HepG2 (cell line): ENCODE measurements around the gene RBBP8.

ENCODE experiments used
- BRCA1 ChIP-seq: sonication (generic); formaldehyde crosslinking; IDR thresholded peaks from 2 replicates; pipeline ENCODE4 v1.4.0; 2020; ENCODE audit warnings: missing genetic modification reagents
- EP300 ChIP-seq, 3 experiments: sonication (generic) in 1 of 3; formaldehyde crosslinking in 1 of 3; IDR thresholded peaks; 2 replicates each; pipeline versions ENCODE4 v1.5.1 to v1.6.1; 2011 to 2020; ENCODE audit warnings: low read depth in 2 of 3, low read length in 2 of 3, borderline replicate concordance in 1 of 3, improper control_type of control experiment in 1 of 3, mild to moderate bottlenecking in 1 of 3, missing genetic modification reagents in 1 of 3, moderate library complexity in 1 of 3
- EZH2 ChIP-seq: conservative IDR thresholded peaks from 2 replicates; pipeline ENCODE4 v1.6.1; 2012; ENCODE audit warnings: mild to moderate bottlenecking, low read depth, low read length, moderate library complexity
- FOXM1 ChIP-seq: sonication (generic); formaldehyde crosslinking; IDR thresholded peaks from 2 replicates; pipeline ENCODE4 v1.5.0; 2020; ENCODE audit warnings: missing genetic modification reagents
- MYC ChIP-seq: sonication (generic); formaldehyde crosslinking; IDR thresholded peaks from 2 replicates; pipeline ENCODE4 v1.9.0; 2021; ENCODE audit warnings: missing genetic modification reagents, borderline replicate concordance
- NCOA2 ChIP-seq: sonication (generic); formaldehyde crosslinking; IDR thresholded peaks from 2 replicates; pipeline ENCODE4 v1.8.0; 2022; ENCODE audit warnings: inconsistent platforms
- PCBP2 ChIP-seq: fragments of 200-400 bp; formaldehyde crosslinking; optimal IDR thresholded peaks from 2 replicates; pipeline ENCODE3; 2018; ENCODE audit warnings: low read length, low read depth; ENCODE audit not compliant: poor library complexity, severe bottlenecking
- POLR2A ChIP-seq, 2 experiments: IDR thresholded peaks; 2 replicates each; pipeline ENCODE4 v1.6.1; 2011; ENCODE audit warnings: low read depth in 2 of 2, low read length in 2 of 2, mild to moderate bottlenecking in 1 of 2, moderate library complexity in 1 of 2; ENCODE audit not compliant: insufficient read depth in 1 of 2
- SNRNP70 ChIP-seq: fragments of 200-400 bp; formaldehyde crosslinking; IDR thresholded peaks from 2 replicates; pipeline ENCODE4 v1.6.1; 2017; ENCODE audit warnings: mild to moderate bottlenecking, low read depth, low read length, moderate library complexity
- ZFP82 ChIP-seq: sonication (generic); formaldehyde crosslinking; IDR thresholded peaks from 2 replicates; pipeline ENCODE4 v1.5.1; 2020; ENCODE audit warnings: mild to moderate bottlenecking, missing genetic modification reagents, borderline replicate concordance
- TF ChIP-seq, protein P1 (sequence below): sonication (generic); formaldehyde crosslinking; conservative IDR thresholded peaks from 2 replicates; pipeline ENCODE4 v1.5.0; 2020; ENCODE audit warnings: missing genetic modification reagents
- TF ChIP-seq, protein P2 (sequence below): IDR thresholded peaks from 2 replicates; pipeline ENCODE4 v1.6.1; 2018; ENCODE audit warnings: missing genetic modification reagents
- TF ChIP-seq, protein P3 (sequence below): sonication (generic); formaldehyde crosslinking; IDR thresholded peaks from 2 replicates; pipeline ENCODE4 v1.5.0; 2020; ENCODE audit warnings: missing genetic modification reagents

DNA sequence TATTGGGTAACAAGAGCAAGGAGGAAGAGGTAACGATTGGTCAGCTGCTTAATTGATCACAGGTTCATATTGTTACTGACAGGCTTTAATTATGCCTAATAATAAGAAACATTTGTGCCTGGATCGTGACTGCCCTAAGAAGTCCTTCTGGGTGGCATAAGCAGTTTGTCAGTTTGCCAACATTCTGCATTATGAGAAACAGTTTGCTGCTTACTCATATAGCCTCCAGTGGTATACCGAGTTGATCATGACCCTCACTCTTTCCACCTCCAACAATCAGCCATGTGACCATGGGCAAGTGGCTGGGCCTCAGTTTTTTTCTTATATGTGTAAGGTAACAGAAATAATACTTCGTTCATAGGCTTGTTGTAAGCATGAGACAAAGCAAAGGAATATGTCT, 105.6 kb downstream of the RBBP8 start:
- no peak for TF ChIP-seq EP300 (IDR thresholded peaks at IDR 0.05; ENCODE audit: low read depth in 2 of 2, low read length in 2 of 2)
- TF ChIP-seq EP300 (CRISPR knock-in tag; IDR thresholded peaks at IDR 0.05; ENCODE audit: borderline replicate concordance) = no peak
- no peak for TF ChIP-seq PCBP2
- TF ChIP-seq, protein P1, sequence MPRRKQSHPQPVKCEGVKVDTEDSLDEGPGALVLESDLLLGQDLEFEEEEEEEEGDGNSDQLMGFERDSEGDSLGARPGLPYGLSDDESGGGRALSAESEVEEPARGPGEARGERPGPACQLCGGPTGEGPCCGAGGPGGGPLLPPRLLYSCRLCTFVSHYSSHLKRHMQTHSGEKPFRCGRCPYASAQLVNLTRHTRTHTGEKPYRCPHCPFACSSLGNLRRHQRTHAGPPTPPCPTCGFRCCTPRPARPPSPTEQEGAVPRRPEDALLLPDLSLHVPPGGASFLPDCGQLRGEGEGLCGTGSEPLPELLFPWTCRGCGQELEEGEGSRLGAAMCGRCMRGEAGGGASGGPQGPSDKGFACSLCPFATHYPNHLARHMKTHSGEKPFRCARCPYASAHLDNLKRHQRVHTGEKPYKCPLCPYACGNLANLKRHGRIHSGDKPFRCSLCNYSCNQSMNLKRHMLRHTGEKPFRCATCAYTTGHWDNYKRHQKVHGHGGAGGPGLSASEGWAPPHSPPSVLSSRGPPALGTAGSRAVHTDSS (CRISPR knock-in tag) = no peak
- no peak for TF ChIP-seq SNRNP70
- TF ChIP-seq, protein P2, sequence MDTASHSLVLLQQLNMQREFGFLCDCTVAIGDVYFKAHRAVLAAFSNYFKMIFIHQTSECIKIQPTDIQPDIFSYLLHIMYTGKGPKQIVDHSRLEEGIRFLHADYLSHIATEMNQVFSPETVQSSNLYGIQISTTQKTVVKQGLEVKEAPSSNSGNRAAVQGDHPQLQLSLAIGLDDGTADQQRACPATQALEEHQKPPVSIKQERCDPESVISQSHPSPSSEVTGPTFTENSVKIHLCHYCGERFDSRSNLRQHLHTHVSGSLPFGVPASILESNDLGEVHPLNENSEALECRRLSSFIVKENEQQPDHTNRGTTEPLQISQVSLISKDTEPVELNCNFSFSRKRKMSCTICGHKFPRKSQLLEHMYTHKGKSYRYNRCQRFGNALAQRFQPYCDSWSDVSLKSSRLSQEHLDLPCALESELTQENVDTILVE (CRISPR knock-in tag) = no peak
- no peak for TF ChIP-seq ZFP82 (CRISPR knock-in tag)
- TF ChIP-seq BRCA1 (CRISPR knock-in tag) = no peak
- no peak for TF ChIP-seq NCOA2 (CRISPR knock-in tag)
- no peak for TF ChIP-seq MYC
- TF ChIP-seq, protein P3, sequence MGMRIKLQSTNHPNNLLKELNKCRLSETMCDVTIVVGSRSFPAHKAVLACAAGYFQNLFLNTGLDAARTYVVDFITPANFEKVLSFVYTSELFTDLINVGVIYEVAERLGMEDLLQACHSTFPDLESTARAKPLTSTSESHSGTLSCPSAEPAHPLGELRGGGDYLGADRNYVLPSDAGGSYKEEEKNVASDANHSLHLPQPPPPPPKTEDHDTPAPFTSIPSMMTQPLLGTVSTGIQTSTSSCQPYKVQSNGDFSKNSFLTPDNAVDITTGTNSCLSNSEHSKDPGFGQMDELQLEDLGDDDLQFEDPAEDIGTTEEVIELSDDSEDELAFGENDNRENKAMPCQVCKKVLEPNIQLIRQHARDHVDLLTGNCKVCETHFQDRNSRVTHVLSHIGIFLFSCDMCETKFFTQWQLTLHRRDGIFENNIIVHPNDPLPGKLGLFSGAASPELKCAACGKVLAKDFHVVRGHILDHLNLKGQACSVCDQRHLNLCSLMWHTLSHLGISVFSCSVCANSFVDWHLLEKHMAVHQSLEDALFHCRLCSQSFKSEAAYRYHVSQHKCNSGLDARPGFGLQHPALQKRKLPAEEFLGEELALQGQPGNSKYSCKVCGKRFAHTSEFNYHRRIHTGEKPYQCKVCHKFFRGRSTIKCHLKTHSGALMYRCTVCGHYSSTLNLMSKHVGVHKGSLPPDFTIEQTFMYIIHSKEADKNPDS (CRISPR knock-in tag) = no peak
- TF ChIP-seq EZH2 = no peak
- no peak for TF ChIP-seq FOXM1 (CRISPR knock-in tag)
- TF ChIP-seq POLR2A (IDR thresholded peaks at IDR 0.05; ENCODE audit: insufficient read depth in 1 of 2, low read depth in 2 of 2, low read length in 2 of 2) = no peak
